HG03460 (cell line): ENCODE data around the gene TNFAIP3.
"Not testable (repeated sequence)": the region's sequence is repeated elsewhere in the genome, so short reads cannot be mapped to it uniquely, and the experiment has no call there.

Source experiments
- ATAC-seq: cut with Tn5 transposase; IDR thresholded peaks from one replicate; pipeline ENCODE4 v1.9.1; 2021; ENCODE audit not compliant: unreplicated experiment

TNFAIP3 gene

GRCh38 chr6:137866914-137867684, at the start of gene TNFAIP3:
TSS of gene TNFAIP3 (plus strand) at chr6:137867259. CDS start at chr6:137871228, 3,969 bp downstream.
- ATAC-seq, result peak; percentile 59

GRCh38 chr6:137818440-137818839, 48.6 kb upstream of the TNFAIP3 start:
- ATAC-seq, result no peak

DNA sequence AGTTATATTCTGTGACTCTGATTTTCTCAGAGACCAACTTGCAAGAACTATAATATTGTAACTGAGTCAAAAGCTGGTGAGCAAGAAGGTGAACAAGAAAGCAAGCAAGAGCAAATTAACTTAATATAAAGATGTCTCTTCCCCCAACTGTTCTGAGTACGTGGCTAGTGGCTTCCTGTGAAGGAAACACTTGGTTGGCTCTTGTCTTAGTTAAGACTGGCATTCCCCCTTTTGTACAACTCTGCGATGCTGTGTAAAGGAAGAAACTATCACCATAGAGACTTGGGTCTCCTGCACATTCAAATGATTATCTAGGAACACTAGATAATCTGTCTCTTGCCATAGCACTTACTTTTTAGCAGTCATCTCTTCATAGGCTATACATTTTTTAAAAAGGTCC, 47.3 kb upstream of the TNFAIP3 start:
- peak; percentile 43 for ATAC-seq

DNA sequence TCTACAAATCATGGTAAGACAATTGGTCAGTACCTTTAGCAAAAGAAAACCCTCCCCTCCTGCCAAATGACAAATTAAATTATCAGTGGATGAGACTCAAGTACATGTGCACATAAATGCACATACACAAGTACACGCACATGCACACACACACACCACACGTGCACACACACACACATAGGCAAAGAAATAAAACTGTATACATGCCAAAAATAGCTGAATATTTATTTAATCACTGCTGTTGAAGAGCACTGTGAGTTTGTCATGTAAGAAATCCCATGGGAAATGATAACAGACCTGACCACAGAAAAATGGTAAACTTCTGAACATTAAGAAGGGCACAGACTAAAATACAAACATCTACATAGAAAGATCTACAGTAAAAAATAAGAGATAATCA, 46.6 kb upstream of the TNFAIP3 start:
- no peak for ATAC-seq

DNA sequence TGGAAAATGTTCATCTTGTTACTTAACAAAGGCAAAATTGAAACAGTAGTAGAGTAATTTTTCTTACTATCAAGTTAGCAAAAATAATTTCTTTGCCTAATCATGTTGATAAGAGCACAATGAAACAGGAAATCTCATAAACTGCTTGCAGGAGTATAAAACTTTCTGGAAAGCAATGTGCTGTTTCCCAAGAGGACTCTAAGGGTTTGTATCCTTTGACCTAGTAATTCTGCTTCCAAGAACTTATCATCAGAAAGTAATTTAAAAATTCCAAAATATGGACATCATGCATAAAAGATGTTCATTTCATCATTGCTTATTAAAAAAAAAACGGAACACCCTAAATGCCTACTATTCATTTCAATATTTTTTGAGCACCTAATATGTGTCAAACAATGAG, 46.1 kb upstream of the TNFAIP3 start:
- ATAC-seq, result no peak

DNA sequence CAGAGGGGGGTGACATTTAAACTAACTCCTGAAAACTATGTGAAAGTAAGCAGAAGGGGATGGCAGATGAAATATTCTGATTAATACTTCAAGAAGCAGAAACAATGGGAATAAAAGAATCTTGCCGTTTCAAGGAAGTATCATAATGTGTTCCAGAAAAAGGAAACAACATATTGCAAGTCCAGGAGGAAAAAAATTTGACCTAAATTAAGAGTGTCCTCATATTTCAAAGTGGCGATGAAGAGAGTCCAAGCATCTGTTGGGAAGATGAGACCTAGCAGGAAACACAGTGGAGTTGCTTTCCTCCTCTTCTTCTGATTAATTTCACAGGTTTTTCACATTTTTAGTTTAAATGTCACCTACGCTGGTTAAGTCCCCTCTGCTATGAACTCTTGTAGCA, 45.6 kb upstream of the TNFAIP3 start:
- no peak for ATAC-seq

GRCh38 chr6:137823826-137824555, 43.1 kb upstream of the TNFAIP3 start:
- no peak for ATAC-seq

DNA sequence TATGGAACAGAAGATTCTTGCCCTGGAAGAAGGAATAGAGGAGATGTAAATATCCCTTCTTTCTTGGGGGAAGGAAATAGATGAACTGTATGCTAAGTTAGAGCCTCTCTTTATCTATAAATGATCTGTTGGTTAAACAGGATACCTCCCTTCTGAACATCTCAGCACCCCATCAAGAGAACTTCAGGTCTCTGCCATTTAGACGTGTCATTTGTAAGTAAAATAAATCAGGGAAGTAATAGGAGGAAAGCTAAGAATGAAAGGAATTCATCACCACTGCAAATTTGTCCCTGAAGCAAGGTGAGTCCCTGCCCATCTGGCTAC, 42.5 kb upstream of the TNFAIP3 start:
- ATAC-seq, result no peak

DNA sequence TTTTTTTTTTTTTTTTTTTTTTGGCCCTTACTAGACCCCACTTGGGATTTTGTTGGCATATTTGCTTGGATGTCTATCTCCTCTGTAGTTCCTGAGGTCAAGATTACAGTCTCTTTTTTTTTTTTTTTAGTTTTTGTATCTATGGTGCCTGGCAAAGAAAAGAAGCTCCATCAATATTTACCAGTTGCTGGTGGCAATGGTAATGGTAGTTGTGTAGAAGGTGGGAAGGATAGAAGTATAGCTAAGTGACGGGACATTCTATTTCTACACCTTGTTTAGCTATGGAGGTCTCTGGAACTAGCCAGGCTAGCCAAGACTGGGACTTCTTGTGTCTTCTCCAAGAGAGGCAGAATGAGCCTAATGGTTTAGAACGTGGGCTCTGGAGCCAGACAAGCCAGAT, 42.2 kb upstream of the TNFAIP3 start:
- ATAC-seq, result no peak

- no peak for ATAC-seq
Measured at GRCh38 chr6:137827411-137827940, 39.6 kb upstream of the TNFAIP3 start.

- peak; percentile 57 for ATAC-seq
Measured at GRCh38 chr6:137827977-137828810, 38.9 kb upstream of the TNFAIP3 start.

DNA sequence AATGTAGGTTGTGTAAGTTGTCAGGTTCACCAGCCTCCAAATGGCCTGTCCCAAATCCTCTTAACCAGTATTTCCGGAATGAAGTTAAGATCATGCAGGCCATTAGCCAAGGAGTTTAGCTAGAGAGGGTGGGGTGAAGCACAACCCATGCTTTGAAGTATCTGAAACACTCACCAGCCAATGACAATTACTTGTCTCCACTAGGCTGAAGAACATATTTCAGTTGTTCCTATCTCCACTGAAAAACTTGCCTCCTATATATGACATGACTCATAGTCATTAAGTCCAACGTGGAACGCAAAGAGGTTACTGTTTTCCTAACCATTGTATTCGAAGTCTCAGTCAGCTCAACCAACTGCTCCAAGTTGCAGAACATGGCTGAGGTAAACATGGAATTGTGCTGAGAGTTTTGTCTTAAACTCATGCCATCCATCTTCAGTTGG, 37.4 kb upstream of the TNFAIP3 start:
- no peak for ATAC-seq

- ATAC-seq, result no peak
Measured at GRCh38 chr6:137830511-137830911, 36.5 kb upstream of the TNFAIP3 start.

DNA sequence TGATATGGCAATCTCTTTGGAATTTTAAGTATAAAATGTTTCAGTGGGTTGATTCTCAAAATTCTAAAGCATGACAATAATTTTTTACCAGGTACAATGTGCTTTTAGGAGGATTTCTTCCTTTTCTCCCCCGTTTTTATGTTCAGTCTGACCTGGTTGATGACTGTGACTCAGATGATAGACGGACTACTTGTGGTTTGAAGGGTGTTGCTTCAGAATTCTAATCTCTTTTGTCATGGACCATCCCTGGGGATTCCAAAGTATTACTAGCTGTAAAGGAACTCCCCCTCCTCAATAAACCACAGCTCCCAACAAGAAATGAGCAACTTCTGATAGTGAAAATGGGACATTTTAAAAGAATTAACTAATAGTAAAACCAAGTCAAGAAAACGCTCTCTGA, 34.9 kb upstream of the TNFAIP3 start:
- ATAC-seq, result no peak

- no peak for ATAC-seq
Measured at GRCh38 chr6:137834508-137834907, 32.6 kb upstream of the TNFAIP3 start.

DNA sequence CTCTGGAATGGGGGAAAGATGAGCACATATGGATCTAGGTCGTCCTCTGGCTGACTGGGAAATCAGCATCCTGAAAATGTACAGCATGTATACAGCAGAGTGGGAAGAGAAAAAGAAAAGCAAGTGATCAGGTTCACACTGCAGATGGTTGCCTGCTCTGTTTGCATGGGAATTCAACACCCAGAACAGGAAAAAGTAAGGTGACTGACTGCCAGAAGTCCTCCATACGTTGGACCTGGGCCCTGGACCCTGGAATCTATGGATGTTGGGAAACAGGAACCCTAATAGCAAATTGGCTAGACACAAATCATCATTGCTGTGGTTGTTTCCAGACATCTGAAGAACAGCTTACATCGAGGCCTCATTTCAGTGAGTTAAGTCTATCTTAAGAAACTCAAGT, 30.3 kb upstream of the TNFAIP3 start:
- no peak for ATAC-seq

DNA sequence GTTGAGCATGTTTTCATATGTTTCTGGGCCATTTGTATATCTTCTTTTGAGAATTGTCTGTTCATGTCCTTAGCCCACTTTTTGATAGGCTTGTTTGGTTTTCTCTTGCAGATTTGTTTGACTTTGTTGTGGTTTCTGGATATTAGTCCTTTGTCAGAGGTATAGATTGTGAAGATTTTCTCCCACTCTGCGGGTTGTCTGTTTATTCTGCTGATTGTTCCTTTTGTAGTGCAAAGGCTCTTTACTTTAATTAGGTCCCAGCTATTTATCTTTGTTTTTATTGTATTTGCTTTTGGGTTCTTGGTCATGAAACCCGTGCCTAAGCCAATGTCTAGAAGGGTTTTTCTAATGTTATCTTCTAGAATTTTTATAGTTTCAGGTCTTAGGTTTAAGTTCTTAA, 29.0 kb upstream of the TNFAIP3 start:
- not testable (repeated sequence) for ATAC-seq

GRCh38 chr6:137838597-137838996, 28.5 kb upstream of the TNFAIP3 start:
- ATAC-seq, result not testable (repeated sequence)

GRCh38 chr6:137839076-137839475, 28.0 kb upstream of the TNFAIP3 start:
- ATAC-seq, result no peak

DNA sequence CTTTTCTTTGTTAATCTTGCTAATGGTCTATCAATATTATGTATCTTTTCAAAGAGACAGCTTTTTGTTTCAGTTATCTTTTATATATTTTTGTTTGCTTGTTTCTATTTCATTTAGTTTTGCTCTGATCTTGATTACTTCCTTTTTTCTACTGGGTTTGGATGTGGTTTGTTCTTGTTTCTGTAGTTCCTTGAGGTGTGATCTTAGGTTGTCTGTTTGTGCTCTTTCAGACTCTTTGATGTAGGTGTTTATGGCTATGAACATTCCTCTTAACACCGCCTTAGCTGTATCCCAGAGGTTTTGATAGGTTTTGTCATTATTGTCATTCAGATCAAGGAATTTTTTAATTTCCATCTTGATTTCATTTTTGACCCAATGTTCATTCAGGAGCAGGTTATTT, 26.8 kb upstream of the TNFAIP3 start:
- ATAC-seq, result no peak

- ATAC-seq, result no peak
Measured at GRCh38 chr6:137843211-137843610, 23.8 kb upstream of the TNFAIP3 start.
